ENCODE results near the gene MUC4. TPM values are rescaled to one million over a fixed set of nuclear protein-coding genes. Genes with fewer than 3 reads are reported as not detected.

The MUC4 gene
- polyA plus RNA-seq, 1 of the 3 experiments (the other 2 are of a cell fraction): 0.07 TPM

DNA sequence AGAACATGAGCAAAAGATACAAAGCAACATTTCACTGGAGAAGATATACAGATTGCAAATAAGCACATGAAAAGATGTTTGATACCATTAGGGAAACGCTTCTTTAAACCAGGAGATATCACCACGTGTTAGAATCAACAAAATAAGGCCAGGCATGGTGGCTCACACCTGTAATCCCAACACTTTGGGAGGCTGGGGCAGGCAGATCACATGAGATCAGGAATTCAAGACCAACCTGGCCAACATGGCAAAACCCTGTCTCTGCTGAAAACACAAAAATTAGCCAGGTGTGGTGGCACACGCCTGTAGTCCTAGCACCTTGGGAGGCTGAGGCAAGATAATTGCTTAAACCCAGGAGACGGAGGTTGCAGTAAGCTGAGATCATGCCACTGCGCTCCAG, 111.4 kb downstream of the MUC4 start (continued):
- TF ChIP-seq, protein P1, sequence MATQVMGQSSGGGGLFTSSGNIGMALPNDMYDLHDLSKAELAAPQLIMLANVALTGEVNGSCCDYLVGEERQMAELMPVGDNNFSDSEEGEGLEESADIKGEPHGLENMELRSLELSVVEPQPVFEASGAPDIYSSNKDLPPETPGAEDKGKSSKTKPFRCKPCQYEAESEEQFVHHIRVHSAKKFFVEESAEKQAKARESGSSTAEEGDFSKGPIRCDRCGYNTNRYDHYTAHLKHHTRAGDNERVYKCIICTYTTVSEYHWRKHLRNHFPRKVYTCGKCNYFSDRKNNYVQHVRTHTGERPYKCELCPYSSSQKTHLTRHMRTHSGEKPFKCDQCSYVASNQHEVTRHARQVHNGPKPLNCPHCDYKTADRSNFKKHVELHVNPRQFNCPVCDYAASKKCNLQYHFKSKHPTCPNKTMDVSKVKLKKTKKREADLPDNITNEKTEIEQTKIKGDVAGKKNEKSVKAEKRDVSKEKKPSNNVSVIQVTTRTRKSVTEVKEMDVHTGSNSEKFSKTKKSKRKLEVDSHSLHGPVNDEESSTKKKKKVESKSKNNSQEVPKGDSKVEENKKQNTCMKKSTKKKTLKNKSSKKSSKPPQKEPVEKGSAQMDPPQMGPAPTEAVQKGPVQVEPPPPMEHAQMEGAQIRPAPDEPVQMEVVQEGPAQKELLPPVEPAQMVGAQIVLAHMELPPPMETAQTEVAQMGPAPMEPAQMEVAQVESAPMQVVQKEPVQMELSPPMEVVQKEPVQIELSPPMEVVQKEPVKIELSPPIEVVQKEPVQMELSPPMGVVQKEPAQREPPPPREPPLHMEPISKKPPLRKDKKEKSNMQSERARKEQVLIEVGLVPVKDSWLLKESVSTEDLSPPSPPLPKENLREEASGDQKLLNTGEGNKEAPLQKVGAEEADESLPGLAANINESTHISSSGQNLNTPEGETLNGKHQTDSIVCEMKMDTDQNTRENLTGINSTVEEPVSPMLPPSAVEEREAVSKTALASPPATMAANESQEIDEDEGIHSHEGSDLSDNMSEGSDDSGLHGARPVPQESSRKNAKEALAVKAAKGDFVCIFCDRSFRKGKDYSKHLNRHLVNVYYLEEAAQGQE (IDR thresholded peaks at IDR 0.05; ENCODE audit: low read depth, low read length): no peak
- TF ChIP-seq FOSL2 (IDR thresholded peaks at IDR 0.05; ENCODE audit: borderline replicate concordance, low read depth) (no peak), CTCF (IDR thresholded peaks at IDR 0.05) (no peak)

- POLR2A ChIA-PET: no interaction called here
- DNase-seq: no peak
- TF ChIP-seq FOXJ3 (CRISPR knock-in tag; IDR thresholded peaks at IDR 0.05): no peak
- no peak for TF ChIP-seq FOXM1 (IDR thresholded peaks at IDR 0.05; ENCODE audit: low read depth)
- TF ChIP-seq RXRA (IDR thresholded peaks at IDR 0.05; ENCODE audit: borderline replicate concordance, low read depth): no peak
- no peak for TF ChIP-seq USF2 (IDR thresholded peaks at IDR 0.05; ENCODE audit: borderline replicate concordance, low read depth, low read length)
- TF ChIP-seq, protein P2, sequence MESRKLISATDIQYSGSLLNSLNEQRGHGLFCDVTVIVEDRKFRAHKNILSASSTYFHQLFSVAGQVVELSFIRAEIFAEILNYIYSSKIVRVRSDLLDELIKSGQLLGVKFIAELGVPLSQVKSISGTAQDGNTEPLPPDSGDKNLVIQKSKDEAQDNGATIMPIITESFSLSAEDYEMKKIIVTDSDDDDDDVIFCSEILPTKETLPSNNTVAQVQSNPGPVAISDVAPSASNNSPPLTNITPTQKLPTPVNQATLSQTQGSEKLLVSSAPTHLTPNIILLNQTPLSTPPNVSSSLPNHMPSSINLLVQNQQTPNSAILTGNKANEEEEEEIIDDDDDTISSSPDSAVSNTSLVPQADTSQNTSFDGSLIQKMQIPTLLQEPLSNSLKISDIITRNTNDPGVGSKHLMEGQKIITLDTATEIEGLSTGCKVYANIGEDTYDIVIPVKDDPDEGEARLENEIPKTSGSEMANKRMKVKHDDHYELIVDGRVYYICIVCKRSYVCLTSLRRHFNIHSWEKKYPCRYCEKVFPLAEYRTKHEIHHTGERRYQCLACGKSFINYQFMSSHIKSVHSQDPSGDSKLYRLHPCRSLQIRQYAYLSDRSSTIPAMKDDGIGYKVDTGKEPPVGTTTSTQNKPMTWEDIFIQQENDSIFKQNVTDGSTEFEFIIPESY (IDR thresholded peaks at IDR 0.05; ENCODE audit: borderline replicate concordance, low read depth): no peak
- TF ChIP-seq CHD2 (IDR thresholded peaks at IDR 0.05; ENCODE audit: low read length, partially characterized antibody): no peak
- TF ChIP-seq RCOR1 (IDR thresholded peaks at IDR 0.05; ENCODE audit: low read length): no peak
- TF ChIP-seq SMC3 (IDR thresholded peaks at IDR 0.05; ENCODE audit: low read depth, low read length): no peak
- TF ChIP-seq NRF1 (IDR thresholded peaks at IDR 0.05; ENCODE audit: low read depth, low read length): no peak
- no peak for TF ChIP-seq TEAD4 (IDR thresholded peaks at IDR 0.05; ENCODE audit: borderline replicate concordance, insufficient read depth)
- no peak for TF ChIP-seq TCF12 (IDR thresholded peaks at IDR 0.05)
- no peak for TF ChIP-seq ELF1 (IDR thresholded peaks at IDR 0.05)
- no peak for TF ChIP-seq PBX3 (IDR thresholded peaks at IDR 0.05)
- TF ChIP-seq USF1 (IDR thresholded peaks at IDR 0.05; ENCODE audit: borderline replicate concordance, low read depth): no peak
- no peak for TF ChIP-seq SIN3A (IDR thresholded peaks at IDR 0.05; ENCODE audit: borderline replicate concordance, low read depth, low read length)
- no peak for TF ChIP-seq JUND (IDR thresholded peaks at IDR 0.05)
- TF ChIP-seq GATA2 (CRISPR knock-in tag; IDR thresholded peaks at IDR 0.05): no peak
- no peaks in the 10 kb centered on the region for H3K9me2 ChIP-seq
- H2AFZ ChIP-seq (ENCODE audit: low read depth): no peak overlapping the region
- no peak overlapping the region for H3K4me3 ChIP-seq (ENCODE audit: low read depth in 2 of 2, low read length in 1 of 2)
- H4K20me1 ChIP-seq (ENCODE audit: insufficient read depth): no peaks in the 10 kb centered on the region
- WGBS (ENCODE audit: low lambda C conversion rate): 85% methylated on average over 6 of the region's 6 CpGs
- no peak overlapping the region for H3K9ac ChIP-seq
- H3K27me3 ChIP-seq (ENCODE audit: insufficient read depth): no peaks in the 10 kb centered on the region
- no peaks in the 10 kb centered on the region for H3K79me2 ChIP-seq (ENCODE audit: insufficient read depth)
- peaks cover 3% of the 10 kb centered on the region for H3F3A ChIP-seq (replicated peaks; ENCODE audit: insufficient read depth)
- H3K9me3 ChIP-seq: no peaks in the 10 kb centered on the region
- no peak overlapping the region for H3K27ac ChIP-seq (ENCODE audit: low read depth in 2 of 2, low read length in 1 of 2)
- CTCF ChIA-PET: no interaction called here
- H3K4me1 ChIP-seq (ENCODE audit: control insufficient read depth in 1 of 2, insufficient read depth in 2 of 2, low read depth in 1 of 2, low read length in 1 of 2): peaks cover 0 to 10% of the 10 kb centered on the region in 2 experiments; a peak in 1 of 4 replicates
- H3K36me3 ChIP-seq (replicated peaks in 1 of 2; ENCODE audit: control insufficient read depth in 1 of 2, insufficient read depth in 2 of 2, low read length in 1 of 2): peaks cover 0 to 12% of the 10 kb centered on the region in 2 experiments
- H3K4me2 ChIP-seq: no peak overlapping the region
Observed at GRCh38 chr3:195699860-195700259, 111.9 kb downstream of the MUC4 start.
